Heart left ventricle (tissue), 16 donors: Measurements from ENCODE around the gene ZNF304. TPM values are rescaled to one million over a fixed set of nuclear protein-coding genes. Genes with fewer than 3 reads are reported as not detected.

Source experiments
- ATAC-seq, 4 donors: fragments of 200-7000 bp; cut with Tn5 transposase; one replicate each; pipeline ENCODE4 v1.9.1; 2020 to 2022; ENCODE audit warnings: moderate library complexity in 4 of 4, mild to moderate bottlenecking in 3 of 4, moderate number of reproducible peaks in 1 of 4
- DNase-seq, 5 donors: peaks; one replicate each; pipeline ENCODE4 v3.0.0-alpha.2; 2020
- H3K27ac ChIP-seq, 12 donors: fragments of 200-600 bp; sonication (generic) in 4 of 12; one replicate each; pipeline versions ENCODE4 v1.5.0 to v1.8.0; 2016 to 2022; ENCODE audit warnings: mild to moderate bottlenecking in 2 of 12
- H3K27me3 ChIP-seq, 9 donors: fragments of 200-600 bp; sonication (generic) in 2 of 9; one replicate each; pipeline versions ENCODE4 v1.5.1 to v1.8.0; 2016 to 2022; ENCODE audit warnings: mild to moderate bottlenecking in 3 of 9
- H3K36me3 ChIP-seq, 9 donors: fragments of 200-600 bp; sonication (generic) in 2 of 9; one replicate each; pipeline versions ENCODE4 v1.5.0 to v1.8.0; 2018 to 2022; ENCODE audit warnings: mild to moderate bottlenecking in 2 of 9
- H3K4me1 ChIP-seq, 12 donors: fragments of 200-600 bp; sonication (generic) in 4 of 12; one replicate each; pipeline versions ENCODE4 v1.5.0 to v1.8.0; 2016 to 2022; ENCODE audit warnings: mild to moderate bottlenecking in 3 of 12
- H3K4me3 ChIP-seq, 12 donors: fragments of 200-600 bp; sonication (generic) in 4 of 12; one replicate each; pipeline versions ENCODE4 v1.5.0 to v1.8.0; 2017 to 2022; ENCODE audit warnings: mild to moderate bottlenecking in 9 of 12, moderate library complexity in 4 of 12
- H3K9me3 ChIP-seq, 12 donors: fragments of 200-600 bp; sonication (generic) in 4 of 12; one replicate each; pipeline versions ENCODE4 v1.5.0 to v1.8.0; 2016 to 2022; ENCODE audit warnings: mild to moderate bottlenecking in 1 of 12
- POLR2A ChIP-seq, 2 donors: fragments of 450-650 bp; IDR thresholded peaks; one replicate each; pipeline ENCODE4 v1.6.1; 2017; ENCODE audit warnings: antibody characterized with exemption in 2 of 2, mild to moderate bottlenecking in 2 of 2, moderate library complexity in 2 of 2
- WGBS, 4 donors: extraction: QIAGEN DNeasy Blood & Tissue Kit in 2 of 4; methylation state at CpG; one replicate each; pipeline versions ENCODE4 v1.1.5 to v1.1.7; 2013 to 2018; 5-methylcytosine and 5-hydroxymethylcytosine counted together
- intact Hi-C, 10 donors: fragments of 100-400 bp; cut with DNase I; formaldehyde crosslinking; loops; one replicate each; pipeline versions ENCODE4 v1.11.1 to v1.14.2; 2022
- polyA plus RNA-seq, 2 donors: library from polyadenylated mRNA; stranded (reverse); fragments of 200-250 nt; gene quantifications; one replicate each; pipeline ENCODE4 v1.2.3, GENCODE V29; 2013
- total RNA-seq, 9 donors: library from RNA; depleted of rRNA in 2 of 9; stranded (reverse); fragments of >200 nt in 2 of 9; fragmentation: NEBNext Ultra II Directional in 3 of 9; extraction: Animal tissue kit (Norgen Biotek cat#: 25700) in 3 of 9; gene quantifications; one replicate each; pipeline versions ENCODE4 v1.1.0 to v1.2.4, GENCODE V29; 2016 to 2023
- TF ChIP-seq, protein P1 (sequence below), 12 donors: fragments of 200-600 bp; sonication (generic) in 4 of 12; IDR thresholded peaks; one replicate each; pipeline versions ENCODE4 v1.5.0 to v1.8.0; 2018 to 2022; ENCODE audit warnings: antibody characterized with exemption in 12 of 12, mild to moderate bottlenecking in 5 of 12
- donor health status: ischemic (EF 13 %, LVEDD 7.1; RV severe dilation, severe dysfunction).
- donor health status: healthy with polysubstance abuse.
- donor health status: DM: no; HTN: yes; CAD: no.
- donor health status: DM: no; HTN: no; CAD: no.
- donor health status: ischemic (EF 25% LVEDD 6.9; RV normal size, moderate dysfunction).
- donor health status: ischemic (EF 25% LVEDD 5.7; RV mildly dilated, moderate dysfunction).
- donor health status: healthy.
- donor health status: DM: yes; HTN: yes; CAD: no.
- donor health status: ischemic (EF 35%, LVEDD 5.7; RV mildly dilated, moderate dysfunction).
- donor health status: nonischemic (EF 11% LVEDD 7.7; RV severe dilation, severe dysfunction).
- donor health status: DM: yes; HTN: yes; CAD: no.
- donor health status: PGD.
- donor health status: ischemic (EF 29% LVEDD 5.4; RV normal size, mild dysfunction).
- donor health status: nonischemic (EF 23%, LVEDD 6.1; RV moderate dilation, normal function).

The ZNF304 gene
- total and polyA plus RNA-seq, 11 donors = 2.7 to 14.5 (median 8.9) TPM

DNA sequence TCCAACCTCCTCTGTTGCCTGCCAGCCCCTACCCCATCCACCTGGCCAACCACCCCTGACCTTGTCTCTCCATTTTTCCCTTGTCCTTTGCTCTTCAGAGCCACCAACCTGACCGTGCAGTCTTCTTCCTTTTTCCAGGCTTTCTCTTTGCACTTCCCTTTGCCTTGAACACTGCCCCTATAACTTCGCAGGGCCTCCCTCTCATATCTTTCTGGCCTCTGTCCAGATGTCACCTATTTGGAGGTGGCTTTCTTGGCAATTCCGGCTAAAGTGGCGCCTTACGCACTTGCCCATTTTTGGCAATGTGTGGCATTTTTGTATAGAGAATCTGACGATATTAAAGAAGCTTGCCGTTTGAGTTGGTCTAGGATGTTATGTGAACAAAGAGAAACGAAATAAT, 30.0 kb upstream of the ZNF304 start:
- Histone ChIP-seq H3K4me1 (peaks cover 0 to 33% (median 20%) of the 10 kb centered on the region in 12 donors), H3K27ac (peak overlapping the region in 10 of 12 donors; percentile 85 to 96 (median 92)), H3K9me3 (peaks cover 0 to 25% (median 0%) of the 10 kb centered on the region in 12 donors), H3K27me3 (peaks cover 0 to 25% (median 0%) of the 10 kb centered on the region in 9 donors), H3K36me3 (peaks cover 0 to 33% (median 28%) of the 10 kb centered on the region in 9 donors), H3K4me3 (peak overlapping the region; percentile 74 to 96 (median 87))
- TF ChIP-seq, protein P1, sequence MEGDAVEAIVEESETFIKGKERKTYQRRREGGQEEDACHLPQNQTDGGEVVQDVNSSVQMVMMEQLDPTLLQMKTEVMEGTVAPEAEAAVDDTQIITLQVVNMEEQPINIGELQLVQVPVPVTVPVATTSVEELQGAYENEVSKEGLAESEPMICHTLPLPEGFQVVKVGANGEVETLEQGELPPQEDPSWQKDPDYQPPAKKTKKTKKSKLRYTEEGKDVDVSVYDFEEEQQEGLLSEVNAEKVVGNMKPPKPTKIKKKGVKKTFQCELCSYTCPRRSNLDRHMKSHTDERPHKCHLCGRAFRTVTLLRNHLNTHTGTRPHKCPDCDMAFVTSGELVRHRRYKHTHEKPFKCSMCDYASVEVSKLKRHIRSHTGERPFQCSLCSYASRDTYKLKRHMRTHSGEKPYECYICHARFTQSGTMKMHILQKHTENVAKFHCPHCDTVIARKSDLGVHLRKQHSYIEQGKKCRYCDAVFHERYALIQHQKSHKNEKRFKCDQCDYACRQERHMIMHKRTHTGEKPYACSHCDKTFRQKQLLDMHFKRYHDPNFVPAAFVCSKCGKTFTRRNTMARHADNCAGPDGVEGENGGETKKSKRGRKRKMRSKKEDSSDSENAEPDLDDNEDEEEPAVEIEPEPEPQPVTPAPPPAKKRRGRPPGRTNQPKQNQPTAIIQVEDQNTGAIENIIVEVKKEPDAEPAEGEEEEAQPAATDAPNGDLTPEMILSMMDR (IDR thresholded peaks at IDR 0.05) = no peak
- TF ChIP-seq POLR2A (IDR thresholded peaks at IDR 0.05) = no peak
- ATAC-seq (no peak), DNase-seq (no peak)
- WGBS, 4 donors = 30 to 36% (median 32%) methylated on average over 8 of the region's 8 CpGs
- intact Hi-C loops = loop anchor here in 6 of 10 donors (2.0 to 5.0 kb wide), 7 partner anchors 34 to 70 kb away; partner anchors contain the start of genes TRAPPC2B (in 2 of the 6), ZNF460 (in 2 of the 6) and ZNF547 (in 2 of the 6)

DNA sequence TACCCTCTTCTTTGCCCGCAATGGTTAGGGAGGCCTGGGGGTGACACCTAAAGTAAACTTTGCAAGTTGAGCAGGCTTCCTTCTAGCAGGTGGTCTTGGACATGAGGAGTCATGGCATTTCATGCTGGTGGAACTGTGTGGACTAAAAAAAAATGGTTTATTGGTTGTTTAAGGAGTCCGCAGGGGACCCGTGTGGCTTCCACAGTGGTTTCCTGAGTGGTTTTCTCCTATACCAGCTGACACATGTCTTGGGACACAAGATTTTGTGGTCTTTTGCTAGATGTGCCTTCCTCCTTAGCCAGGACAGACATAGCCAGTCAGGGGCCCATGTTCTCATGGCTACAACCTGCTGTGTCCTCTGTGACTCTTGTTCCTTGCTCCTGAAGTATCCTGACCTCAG, 29.3 kb upstream of the ZNF304 start:
- ATAC-seq (no peak), DNase-seq (no peak)
- WGBS, 4 donors = 60 to 82% (median 73%) methylated on average over 3 of the region's 3 CpGs

DNA sequence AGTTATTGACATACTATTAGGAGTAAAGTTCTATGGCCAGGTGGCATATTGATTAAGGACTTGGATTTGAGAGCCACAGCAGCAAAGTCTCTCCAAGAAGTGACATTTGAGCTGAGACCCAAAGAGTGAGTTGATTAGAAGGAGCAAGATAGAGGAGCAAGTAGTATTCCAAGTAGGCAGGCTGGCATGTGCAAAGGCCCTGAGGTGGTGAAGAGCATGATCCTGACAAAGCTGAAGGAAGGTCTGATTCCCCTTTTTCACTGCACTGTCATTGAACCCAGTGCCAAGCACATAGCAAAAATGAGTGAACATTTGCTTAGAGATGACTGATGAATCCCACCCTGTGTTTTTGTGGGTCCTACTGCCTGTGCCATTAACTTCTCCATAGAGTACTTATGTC, 26.1 kb upstream of the ZNF304 start:
- no peaks in the 10 kb centered on the region for H3K27me3 ChIP-seq
- peaks cover 0 to 62% (median 18%) of the 10 kb centered on the region in 12 donors for H3K9me3 ChIP-seq
- peaks cover 0 to 27% (median 15%) of the 10 kb centered on the region in 12 donors for H3K4me1 ChIP-seq
- H3K4me3 ChIP-seq = no peak overlapping the region
- H3K36me3 ChIP-seq = peaks cover 3 to 69% (median 64%) of the 10 kb centered on the region in 9 donors
- ATAC-seq (no peak), DNase-seq (no peak)
- H3K27ac ChIP-seq = no peak overlapping the region
- intact Hi-C loops = loop anchor here in 6 of 10 donors (5.0 kb wide), 5 partner anchors 32 to 48 kb away; partner anchors contain the start of genes TRAPPC2B (in 2 of the 6), ZNF547 (in 2 of the 6) and ZNF460 (in 1 of the 6)
- TF ChIP-seq, protein P1 (IDR thresholded peaks at IDR 0.05) = no peak
- TF ChIP-seq POLR2A (IDR thresholded peaks at IDR 0.05) = no peak

More for the DNA sequence above, 29.3 kb upstream of the ZNF304 start:
- intact Hi-C loops = loop anchor here in 6 of 10 donors (2.0 to 5.0 kb wide), 7 partner anchors 34 to 69 kb away; partner anchors contain the start of genes TRAPPC2B (in 2 of the 6), ZNF460 (in 2 of the 6) and ZNF547 (in 2 of the 6)
- TF ChIP-seq, protein P1 (IDR thresholded peaks at IDR 0.05) = no peak
- no peak for TF ChIP-seq POLR2A (IDR thresholded peaks at IDR 0.05)
- H3K9me3 ChIP-seq = peaks cover 0 to 32% (median 0%) of the 10 kb centered on the region in 12 donors
- H3K4me1 ChIP-seq = peaks cover 0 to 33% (median 20%) of the 10 kb centered on the region in 12 donors
- peak overlapping the region in 10 of 12 donors; percentile 74 to 96 (median 87) for H3K4me3 ChIP-seq
- H3K27me3 ChIP-seq = peaks cover 0 to 19% (median 0%) of the 10 kb centered on the region in 9 donors
- peak overlapping the region in 3 of 12 donors; percentile 92 to 96 (median 92) for H3K27ac ChIP-seq
- H3K36me3 ChIP-seq = peaks cover 0 to 39% (median 34%) of the 10 kb centered on the region in 9 donors

DNA sequence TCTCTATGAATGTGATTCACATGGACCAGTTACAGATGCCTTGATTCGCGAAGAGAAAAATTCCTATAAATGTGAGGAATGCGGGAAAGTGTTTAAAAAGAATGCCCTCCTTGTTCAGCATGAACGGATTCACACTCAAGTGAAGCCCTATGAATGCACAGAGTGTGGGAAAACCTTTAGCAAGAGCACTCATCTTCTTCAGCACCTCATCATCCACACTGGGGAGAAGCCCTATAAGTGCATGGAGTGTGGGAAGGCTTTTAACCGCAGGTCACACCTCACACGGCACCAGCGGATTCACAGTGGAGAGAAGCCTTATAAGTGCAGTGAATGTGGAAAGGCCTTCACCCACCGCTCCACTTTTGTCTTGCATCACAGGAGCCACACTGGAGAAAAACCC, 23.1 kb upstream of the ZNF304 start:
- ATAC-seq (no peak), DNase-seq (no peak)
- H3K9me3 ChIP-seq = peaks cover 0 to 85% (median 18%) of the 10 kb centered on the region in 12 donors
- H3K36me3 ChIP-seq = peaks cover 3 to 83% (median 65%) of the 10 kb centered on the region in 9 donors
- H3K27me3 ChIP-seq = no peaks in the 10 kb centered on the region
- intact Hi-C loops = no loop called here
- peaks cover 0 to 5% (median 0%) of the 10 kb centered on the region in 12 donors for H3K4me1 ChIP-seq
- WGBS, 4 donors = 91 to 96% (median 95%) methylated on average over 8 of the region's 8 CpGs
- TF ChIP-seq, protein P1 (IDR thresholded peaks at IDR 0.05) = no peak
- TF ChIP-seq POLR2A (IDR thresholded peaks at IDR 0.05) = no peak
- H3K27ac ChIP-seq = no peak overlapping the region
- no peak overlapping the region for H3K4me3 ChIP-seq
